Stimulated activated naive CD8-positive, alpha-beta T cell treated with anti-CD3 and anti-CD28 coated beads, Interleukin-15, Interleukin-2, amounts not matched to agents 100 ng/mL and 50 ng/mL, for 24 hours (primary cell): ENCODE data around the gene EPB41L4B.
"Not testable (repeated sequence)": the region's sequence is repeated elsewhere in the genome, so short reads cannot be mapped to it uniquely, and the experiment has no call there.

ENCODE experiments used
- H3K27ac Mint-ChIP-seq: one replicate; pipeline ENCODE4 v1.8.0; 2021; ENCODE audit warnings: mild to moderate bottlenecking, mixed read lengths
- H3K27me3 Mint-ChIP-seq: one replicate; pipeline ENCODE4 v1.8.0; 2021; ENCODE audit warnings: mixed read lengths
- H3K36me3 Mint-ChIP-seq: one replicate; pipeline ENCODE4 v1.8.0; 2021; ENCODE audit warnings: low read depth, mixed read lengths
- H3K4me1 Mint-ChIP-seq: one replicate; pipeline ENCODE4 v1.8.0; 2021; ENCODE audit warnings: low read depth, mixed read lengths
- H3K4me3 Mint-ChIP-seq: one replicate; pipeline ENCODE4 v1.8.0; 2021; ENCODE audit warnings: mild to moderate bottlenecking, mixed read lengths
- H3K9me3 Mint-ChIP-seq: one replicate; pipeline ENCODE4 v1.8.0; 2021; ENCODE audit warnings: mixed read lengths

The EPB41L4B gene

DNA sequence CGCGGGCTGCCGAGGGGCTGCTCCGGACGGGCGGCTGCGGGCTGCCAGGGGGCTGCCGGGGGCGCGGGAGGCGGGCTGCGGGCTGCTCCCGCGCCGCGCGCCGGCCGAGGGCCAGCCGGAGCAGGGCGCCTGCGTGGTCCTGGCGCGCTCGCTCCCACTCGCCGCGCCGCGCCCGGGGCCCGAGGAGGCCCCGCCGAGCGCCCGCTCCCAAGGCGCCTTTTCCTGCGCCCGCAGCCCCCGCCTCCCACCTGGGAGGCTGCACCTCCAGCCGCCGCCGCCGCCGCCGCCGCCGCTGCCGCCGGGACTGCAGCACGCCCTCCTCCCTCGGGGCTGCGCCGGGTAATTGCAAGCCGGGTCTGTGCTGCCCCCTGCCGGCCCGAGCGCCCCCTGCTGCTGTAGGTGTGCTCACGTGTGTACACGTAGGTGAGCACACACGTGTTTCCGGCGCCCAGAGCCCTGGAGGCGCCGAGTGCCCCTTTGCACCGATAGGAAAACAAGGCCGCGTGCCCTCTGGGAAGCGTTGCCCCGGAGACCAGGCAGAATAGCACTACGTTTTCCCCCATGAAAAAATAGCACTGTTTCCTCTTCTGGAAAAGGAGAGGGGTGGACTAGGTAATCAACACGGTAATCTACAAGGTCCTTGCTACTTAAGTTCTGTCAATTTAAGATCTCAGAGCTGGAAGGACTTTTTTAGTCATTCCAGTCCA is at the start of gene EPB41L4B:
TSS of gene EPB41L4B (minus strand) at position 318 of the 707 bp plus-strand sequence. CDS start 613 bp downstream, outside the sequence.
- Mint-ChIP-seq H3K27me3 (peaks cover 65% of the 10 kb centered on the region), H3K4me3 (peak within 1 kb of the TSS; percentile 66), H3K27ac (no peak within 1 kb of the TSS), H3K4me1 (peaks cover 9% of the 10 kb centered on the region), H3K36me3 (no peaks in the 10 kb centered on the region), H3K9me3 (no peaks in the 10 kb centered on the region)

DNA sequence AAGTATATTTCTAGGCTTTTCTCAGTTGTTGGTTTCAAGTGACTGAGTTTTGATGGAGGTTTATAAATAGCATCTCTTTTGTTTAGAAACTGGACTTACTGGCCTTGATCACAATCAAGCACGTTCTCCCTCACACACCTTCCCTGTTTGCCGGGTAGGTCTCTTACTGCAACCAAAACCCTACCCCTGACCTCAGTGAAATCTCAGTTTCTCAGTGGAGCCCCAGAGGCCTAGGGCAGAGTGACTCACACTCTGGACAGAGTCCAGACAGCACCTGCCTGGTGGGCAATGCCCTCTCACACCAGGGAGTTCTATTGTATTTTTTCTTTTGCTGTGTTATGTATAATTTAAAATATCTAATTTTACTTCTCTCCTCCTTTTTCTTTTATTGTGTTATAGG is 48.4 kb upstream of the EPB41L4B start:
- Mint-ChIP-seq H3K4me1 (no peaks in the 10 kb centered on the region), H3K4me3 (no peak overlapping the region), H3K36me3 (no peaks in the 10 kb centered on the region), H3K27ac (no peak overlapping the region), H3K9me3 (no peaks in the 10 kb centered on the region), H3K27me3 (peaks cover 10% of the 10 kb centered on the region)

DNA sequence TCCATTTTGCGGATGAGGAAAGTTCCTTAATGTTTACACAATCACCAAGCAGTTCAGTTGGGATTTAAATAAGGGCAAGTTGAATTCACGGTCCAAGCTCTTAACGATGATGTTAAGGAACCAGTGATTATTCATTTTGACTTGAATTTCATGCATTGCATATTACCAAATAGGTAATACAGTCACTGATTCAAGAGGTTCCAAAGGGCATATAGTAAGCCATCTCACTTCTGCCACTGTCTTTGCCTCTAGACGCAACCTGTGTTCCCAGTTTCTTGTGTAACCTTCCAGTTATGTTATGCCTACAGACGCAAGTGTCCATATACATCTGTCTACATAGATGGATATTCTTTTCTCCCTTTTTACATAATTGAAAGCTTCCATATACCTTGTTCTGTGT is 39.9 kb upstream of the EPB41L4B start:
- no peaks in the 10 kb centered on the region for H3K36me3 Mint-ChIP-seq
- no peak overlapping the region for H3K27ac Mint-ChIP-seq
- no peaks in the 10 kb centered on the region for H3K4me1 Mint-ChIP-seq
- H3K27me3 Mint-ChIP-seq = peaks cover 9% of the 10 kb centered on the region
- no peaks in the 10 kb centered on the region for H3K9me3 Mint-ChIP-seq
- no peak overlapping the region for H3K4me3 Mint-ChIP-seq

DNA sequence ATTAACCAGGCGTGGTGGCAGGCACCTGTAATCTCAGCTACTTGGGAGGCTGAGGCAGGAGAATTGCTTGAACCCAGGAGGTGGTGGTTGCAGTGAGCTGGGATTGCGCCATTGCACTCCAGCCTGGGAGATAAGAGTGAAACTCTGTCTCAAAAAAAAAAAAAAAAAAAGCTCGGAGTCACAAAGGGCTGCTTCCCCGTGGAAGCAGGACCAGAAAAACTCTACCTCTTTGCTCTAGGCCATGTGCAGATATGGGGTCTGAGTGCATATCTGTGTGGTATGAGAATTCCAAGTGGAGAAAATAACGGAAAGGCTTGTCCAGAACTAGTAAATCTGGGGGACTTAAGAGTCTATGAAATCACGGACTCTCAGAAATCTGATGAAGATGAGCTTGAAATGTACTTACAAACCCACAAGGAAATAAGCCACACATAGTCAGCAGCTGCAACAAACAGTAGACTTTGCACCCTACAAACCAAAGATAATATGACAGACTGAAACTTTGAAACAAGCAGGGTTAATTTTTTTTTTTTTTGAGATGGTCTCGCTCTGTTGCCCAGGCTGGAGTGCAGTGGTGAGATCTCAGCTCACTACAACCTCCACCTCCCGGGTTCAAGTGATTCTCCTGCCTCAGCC is 38.2 kb upstream of the EPB41L4B start:
- H3K36me3 Mint-ChIP-seq, H3K4me3 Mint-ChIP-seq, H3K27ac Mint-ChIP-seq, H3K4me1 Mint-ChIP-seq, H3K9me3 Mint-ChIP-seq, H3K27me3 Mint-ChIP-seq: not testable (repeated sequence)

- no peaks in the 10 kb centered on the region for H3K36me3 Mint-ChIP-seq
- no peak overlapping the region for H3K4me3 Mint-ChIP-seq
- H3K9me3 Mint-ChIP-seq = no peaks in the 10 kb centered on the region
- peaks cover 9% of the 10 kb centered on the region for H3K27me3 Mint-ChIP-seq
- H3K4me1 Mint-ChIP-seq = no peaks in the 10 kb centered on the region
- no peak overlapping the region for H3K27ac Mint-ChIP-seq
These were observed 34.9 kb upstream of the EPB41L4B start for GRCh38 chr9:109355564-109356297.

DNA sequence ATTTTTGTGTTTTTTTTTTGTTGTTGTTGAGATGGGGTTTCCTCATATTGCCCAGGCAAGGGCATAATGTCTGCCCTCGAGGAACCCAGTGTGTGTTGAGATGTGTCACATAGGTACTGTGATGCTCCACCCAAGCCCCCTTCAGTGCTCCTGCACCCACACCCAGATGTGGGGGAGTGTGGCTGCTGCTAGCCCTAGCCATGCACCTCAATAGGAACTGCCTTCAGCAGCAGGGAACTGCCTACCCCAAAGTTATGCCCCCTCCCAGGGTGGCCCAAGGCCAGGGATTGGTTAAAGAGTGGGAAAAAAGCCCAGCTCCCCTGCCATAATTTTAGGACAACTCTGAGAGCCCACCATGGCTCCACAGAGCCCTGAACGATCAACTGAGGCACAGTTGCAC is 33.3 kb upstream of the EPB41L4B start:
- Mint-ChIP-seq H3K27ac (no peak overlapping the region), H3K4me3 (no peak overlapping the region), H3K9me3 (no peaks in the 10 kb centered on the region), H3K4me1 (no peaks in the 10 kb centered on the region), H3K36me3 (no peaks in the 10 kb centered on the region), H3K27me3 (peaks cover 9% of the 10 kb centered on the region)

GRCh38 chr9:109351032-109351431 is 30.2 kb upstream of the EPB41L4B start:
- no peaks in the 10 kb centered on the region for H3K9me3 Mint-ChIP-seq
- H3K4me3 Mint-ChIP-seq = no peak overlapping the region
- peaks cover 9% of the 10 kb centered on the region for H3K27me3 Mint-ChIP-seq
- no peak overlapping the region for H3K27ac Mint-ChIP-seq
- no peaks in the 10 kb centered on the region for H3K4me1 Mint-ChIP-seq
- no peaks in the 10 kb centered on the region for H3K36me3 Mint-ChIP-seq

GRCh38 chr9:109349421-109349846 is 28.6 kb upstream of the EPB41L4B start:
- Mint-ChIP-seq H3K27me3 (peaks cover 3% of the 10 kb centered on the region), H3K4me3 (no peak overlapping the region), H3K9me3 (no peaks in the 10 kb centered on the region), H3K36me3 (no peaks in the 10 kb centered on the region), H3K4me1 (no peaks in the 10 kb centered on the region), H3K27ac (no peak overlapping the region)

DNA sequence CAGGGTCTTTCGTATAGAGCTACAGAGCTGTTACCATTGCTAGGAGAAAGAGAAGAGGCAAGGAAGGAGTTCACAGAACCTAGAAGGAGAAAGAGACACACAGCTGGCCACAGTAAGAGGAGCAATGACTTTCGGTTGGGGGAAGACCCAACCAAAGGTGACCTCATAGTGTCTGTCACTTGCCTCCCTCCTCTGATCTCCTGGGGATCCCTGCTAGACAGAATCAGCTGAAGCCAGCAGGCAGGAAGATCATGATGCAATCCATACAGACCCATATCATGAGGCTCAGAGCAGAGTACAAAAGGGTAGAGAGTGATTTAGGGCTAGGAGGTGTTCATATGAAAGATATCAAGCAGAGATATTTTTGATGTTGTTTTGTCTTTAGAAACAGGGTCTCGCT is 26.0 kb upstream of the EPB41L4B start:
- H3K9me3 Mint-ChIP-seq = no peaks in the 10 kb centered on the region

DNA sequence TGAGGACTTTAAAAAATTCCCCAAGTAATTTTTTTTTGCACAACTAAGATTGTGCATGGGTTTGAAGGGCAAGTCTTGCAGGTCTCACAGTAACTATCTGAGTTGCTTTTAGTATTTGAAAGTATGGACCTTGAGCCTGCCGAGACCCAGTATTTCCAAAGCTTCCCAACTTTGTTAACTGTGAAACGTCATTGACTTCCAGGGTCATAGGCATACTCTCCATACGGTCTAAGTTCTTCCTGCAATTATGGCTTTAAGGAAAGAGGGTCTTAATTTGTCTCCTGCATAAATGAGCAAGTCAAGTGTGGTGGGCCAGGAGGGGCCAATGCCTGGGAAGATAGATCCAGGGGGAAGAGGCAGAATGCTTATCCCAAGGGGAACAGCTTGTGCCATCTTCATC is 24.0 kb upstream of the EPB41L4B start:
- Mint-ChIP-seq H3K9me3 (no peaks in the 10 kb centered on the region), H3K4me3 (no peak overlapping the region), H3K27ac (no peak overlapping the region), H3K4me1 (no peaks in the 10 kb centered on the region), H3K36me3 (no peaks in the 10 kb centered on the region), H3K27me3 (no peaks in the 10 kb centered on the region)

More for the DNA sequence above, 26.0 kb upstream of the EPB41L4B start:
- no peak overlapping the region for H3K27ac Mint-ChIP-seq
- H3K4me1 Mint-ChIP-seq = no peaks in the 10 kb centered on the region
- H3K27me3 Mint-ChIP-seq = no peaks in the 10 kb centered on the region
- H3K36me3 Mint-ChIP-seq = no peaks in the 10 kb centered on the region
- no peak overlapping the region for H3K4me3 Mint-ChIP-seq

DNA sequence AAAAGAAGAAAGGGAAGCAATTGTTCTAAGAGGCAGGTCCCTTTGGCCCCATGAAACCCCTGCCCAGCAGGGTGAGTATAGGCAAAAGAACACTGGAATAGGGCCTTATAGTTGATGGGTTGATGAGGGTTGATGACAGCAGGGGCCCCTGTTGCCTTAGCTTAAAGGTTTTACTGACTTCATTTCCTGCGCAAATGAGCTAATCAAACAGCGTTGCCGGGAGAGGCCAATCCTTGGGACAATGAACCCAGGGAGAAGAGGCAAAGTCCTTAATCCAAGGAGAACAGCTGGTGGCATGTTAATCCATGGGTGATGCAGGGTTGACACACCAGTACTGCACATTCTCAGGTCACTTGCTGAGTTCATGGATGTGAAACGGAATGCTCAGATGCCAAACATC is 22.0 kb upstream of the EPB41L4B start:
- Mint-ChIP-seq H3K9me3 (no peaks in the 10 kb centered on the region), H3K36me3 (no peaks in the 10 kb centered on the region), H3K4me1 (no peaks in the 10 kb centered on the region), H3K27me3 (no peaks in the 10 kb centered on the region), H3K4me3 (no peak overlapping the region), H3K27ac (no peak overlapping the region)

DNA sequence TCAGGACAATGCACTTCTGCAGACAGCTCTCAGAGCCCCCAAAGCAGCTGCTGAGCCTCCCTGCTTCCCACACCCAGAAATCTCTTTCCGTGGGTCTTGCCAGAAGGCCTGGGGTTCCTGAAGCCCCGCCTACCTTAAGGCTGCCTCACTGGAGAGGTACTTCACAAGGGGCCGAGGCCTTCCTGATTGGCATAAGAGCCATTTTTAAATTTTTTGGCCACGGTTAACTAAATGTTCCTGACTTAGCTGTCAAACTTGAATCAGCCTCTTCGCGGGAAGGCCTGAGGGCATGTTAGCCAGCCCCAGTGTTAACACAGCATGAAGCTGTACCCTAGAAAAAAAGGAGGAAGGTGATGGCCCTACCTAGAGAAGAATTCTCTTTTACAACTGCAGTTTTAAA is 20.7 kb upstream of the EPB41L4B start:
- H3K4me3 Mint-ChIP-seq = no peak overlapping the region
- H3K4me1 Mint-ChIP-seq = no peaks in the 10 kb centered on the region
- no peak overlapping the region for H3K27ac Mint-ChIP-seq
- no peaks in the 10 kb centered on the region for H3K36me3 Mint-ChIP-seq
- no peaks in the 10 kb centered on the region for H3K9me3 Mint-ChIP-seq
- H3K27me3 Mint-ChIP-seq = no peaks in the 10 kb centered on the region

- not testable (repeated sequence) for H3K27ac Mint-ChIP-seq, H3K36me3 Mint-ChIP-seq, H3K9me3 Mint-ChIP-seq, H3K27me3 Mint-ChIP-seq, H3K4me3 Mint-ChIP-seq, H3K4me1 Mint-ChIP-seq
These were observed 20.1 kb upstream of the EPB41L4B start for GRCh38 chr9:109340979-109341378.

- Mint-ChIP-seq H3K36me3 (no peaks in the 10 kb centered on the region), H3K27ac (no peak overlapping the region), H3K4me3 (no peak overlapping the region), H3K9me3 (no peaks in the 10 kb centered on the region), H3K4me1 (no peaks in the 10 kb centered on the region), H3K27me3 (peaks cover 6% of the 10 kb centered on the region)
These were observed 15.6 kb upstream of the EPB41L4B start for GRCh38 chr9:109336409-109336808.

DNA sequence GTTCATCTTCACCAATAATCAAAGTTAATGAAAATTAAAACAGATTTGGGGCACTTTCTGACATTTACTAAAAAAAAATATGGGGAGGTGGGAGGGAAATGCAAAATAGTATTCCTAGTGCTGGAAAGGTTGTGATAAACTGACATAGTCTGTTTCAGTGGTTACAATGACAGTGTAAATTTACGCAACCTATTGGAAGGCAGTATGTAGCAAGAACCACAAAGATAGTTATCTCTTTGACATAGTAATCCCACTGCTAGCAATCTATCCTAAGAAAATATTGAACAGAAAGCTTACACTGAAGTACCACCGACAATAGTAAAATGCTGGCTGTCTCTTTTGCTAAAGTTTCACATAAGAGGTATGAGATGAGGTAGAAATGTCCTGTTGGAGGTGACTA is 15.1 kb upstream of the EPB41L4B start:
- no peak overlapping the region for H3K4me3 Mint-ChIP-seq
- no peaks in the 10 kb centered on the region for H3K4me1 Mint-ChIP-seq
- H3K27ac Mint-ChIP-seq = no peak overlapping the region
- H3K27me3 Mint-ChIP-seq = peaks cover 6% of the 10 kb centered on the region
- no peaks in the 10 kb centered on the region for H3K36me3 Mint-ChIP-seq
- no peaks in the 10 kb centered on the region for H3K9me3 Mint-ChIP-seq
